ENCODE data around the gene UFD1.

DNA sequence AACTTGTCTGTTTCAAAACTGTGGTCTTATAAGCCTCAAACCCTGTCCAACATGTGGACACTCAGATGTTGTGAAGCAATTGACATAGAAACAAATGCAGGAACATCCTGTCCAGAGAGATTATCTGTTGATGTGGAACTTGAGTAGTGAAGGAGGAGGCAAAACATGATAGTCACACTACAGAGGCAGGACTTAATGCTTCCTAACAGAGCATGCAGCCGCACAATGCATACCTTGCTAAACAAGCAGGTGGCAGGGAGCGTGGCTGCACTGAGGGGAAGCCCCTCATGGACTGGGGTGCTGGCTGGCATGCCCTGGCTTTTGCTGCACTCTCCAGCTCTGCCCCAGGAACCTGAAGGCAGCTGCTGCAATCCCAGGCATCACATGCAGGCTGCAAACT lies 36.8 kb downstream of the UFD1 start:
- no peak for TF ChIP-seq CTCF (IDR thresholded peaks at IDR 0.05)
- TF ChIP-seq EZH2 (IDR thresholded peaks at IDR 0.05), result no peak
- TF ChIP-seq EZH2phosphoT487 (IDR thresholded peaks at IDR 0.05), result no peak
